Measurements from ENCODE around the gene PDSS2.

Gene PDSS2

GRCh38 chr6:107161521-107161920 lies 297.8 kb downstream of the PDSS2 start:
- no peaks in the 10 kb centered on the region for H3K36me3 ChIP-seq (ENCODE audit: control insufficient read depth in 4 of 4, insufficient read depth in 4 of 4, low read length in 3 of 4)
- no peaks in the 10 kb centered on the region for H3K27me3 ChIP-seq (replicated peaks in 2 of 5; ENCODE audit: control insufficient read depth in 4 of 5, insufficient read depth in 5 of 5, low read length in 4 of 5)
- 100% methylated on average over 2 of the region's 3 CpGs for WGBS (ENCODE audit: insufficient coverage)
- H3K9me3 ChIP-seq (ENCODE audit: control extremely low read depth in 1 of 5, control insufficient read depth in 4 of 5, insufficient read depth in 2 of 5, low read depth in 1 of 5, low read length in 4 of 5), result no peaks in the 10 kb centered on the region
- no peaks in the 10 kb centered on the region for H3K4me1 ChIP-seq (ENCODE audit: control extremely low read depth in 1 of 4, control insufficient read depth in 4 of 4, insufficient read depth in 4 of 4, low read length in 3 of 4)
- POLR2A ChIA-PET, result no interaction called here
- H3K4me3 ChIP-seq (ENCODE audit: control insufficient read depth in 1 of 7, extremely low read depth in 1 of 7, insufficient read depth in 4 of 7, low read depth in 2 of 7, low read length in 6 of 7), result no peak overlapping the region
- no peak overlapping the region for H3K27ac ChIP-seq (ENCODE audit: insufficient read depth in 1 of 2, low read depth in 1 of 2, low read length in 2 of 2, poor library complexity in 1 of 2, severe bottlenecking in 2 of 2)
- no peak for DNase-seq
- CTCF ChIA-PET, result no interaction called here

GRCh38 chr6:107156617-107157016 lies 302.7 kb downstream of the PDSS2 start:
- H3K9me3 ChIP-seq (ENCODE audit: control extremely low read depth in 1 of 5, control insufficient read depth in 4 of 5, insufficient read depth in 2 of 5, low read depth in 1 of 5, low read length in 4 of 5), result no peaks in the 10 kb centered on the region
- H3K27ac ChIP-seq (ENCODE audit: insufficient read depth in 1 of 2, low read depth in 1 of 2, low read length in 2 of 2, poor library complexity in 1 of 2, severe bottlenecking in 2 of 2), result no peak overlapping the region
- 90% methylated on average over 2 of the region's 2 CpGs for WGBS (ENCODE audit: insufficient coverage)
- no peaks in the 10 kb centered on the region for H3K27me3 ChIP-seq (replicated peaks in 2 of 5; ENCODE audit: control insufficient read depth in 4 of 5, insufficient read depth in 5 of 5, low read length in 4 of 5)
- no peaks in the 10 kb centered on the region for H3K4me1 ChIP-seq (ENCODE audit: control extremely low read depth in 1 of 4, control insufficient read depth in 4 of 4, insufficient read depth in 4 of 4, low read length in 3 of 4)
- CTCF ChIA-PET, result interaction anchor here (1.1 kb wide), 1 partner anchor 9 kb away, joined by 3 read pairs; no protein-coding TSS in a partner anchor
- no peaks in the 10 kb centered on the region for H3K36me3 ChIP-seq (ENCODE audit: control insufficient read depth in 4 of 4, insufficient read depth in 4 of 4, low read length in 3 of 4)
- H3K4me3 ChIP-seq (ENCODE audit: control insufficient read depth in 1 of 7, extremely low read depth in 1 of 7, insufficient read depth in 4 of 7, low read depth in 2 of 7, low read length in 6 of 7), result no peak overlapping the region
- no peak for DNase-seq
- POLR2A ChIA-PET, result no interaction called here

- Histone ChIP-seq H3K4me1 (ENCODE audit: control extremely low read depth in 1 of 4, control insufficient read depth in 4 of 4, insufficient read depth in 4 of 4, low read length in 3 of 4) (no peaks in the 10 kb centered on the region), H3K4me3 (ENCODE audit: control insufficient read depth in 1 of 7, extremely low read depth in 1 of 7, insufficient read depth in 4 of 7, low read depth in 2 of 7, low read length in 6 of 7) (no peak overlapping the region), H3K36me3 (ENCODE audit: control insufficient read depth in 4 of 4, insufficient read depth in 4 of 4, low read length in 3 of 4) (no peaks in the 10 kb centered on the region), H3K9me3 (ENCODE audit: control extremely low read depth in 1 of 5, control insufficient read depth in 4 of 5, insufficient read depth in 2 of 5, low read depth in 1 of 5, low read length in 4 of 5) (no peaks in the 10 kb centered on the region), H3K27me3 (replicated peaks in 2 of 5; ENCODE audit: control insufficient read depth in 4 of 5, insufficient read depth in 5 of 5, low read length in 4 of 5) (no peaks in the 10 kb centered on the region), H3K27ac (ENCODE audit: insufficient read depth in 1 of 2, low read depth in 1 of 2, low read length in 2 of 2, poor library complexity in 1 of 2, severe bottlenecking in 2 of 2) (no peak overlapping the region)
- no peak for DNase-seq
- CTCF ChIA-PET, result interaction anchor here (0.6 to 0.7 kb wide), 2 partner anchors 13 to 56 kb away, joined by 3 to 5 read pairs; no protein-coding TSS in a partner anchor
- POLR2A ChIA-PET, result no interaction called here
- no CpG with 5 or more reads among the region's 2 CpGs for whole genome bisulfite sequencing (ENCODE audit: insufficient coverage)
Observed at GRCh38 chr6:107154801-107155160, 304.6 kb downstream of the PDSS2 start.

GRCh38 chr6:107154131-107154800 lies 305.1 kb downstream of the PDSS2 start:
- no peaks in the 10 kb centered on the region for H3K36me3 ChIP-seq (ENCODE audit: control insufficient read depth in 4 of 4, insufficient read depth in 4 of 4, low read length in 3 of 4)
- no peak overlapping the region for H3K27ac ChIP-seq (ENCODE audit: insufficient read depth in 1 of 2, low read depth in 1 of 2, low read length in 2 of 2, poor library complexity in 1 of 2, severe bottlenecking in 2 of 2)
- ChIA-PET CTCF (interaction anchor here (0.6 kb wide), 1 partner anchor 57 kb away, joined by 5 read pairs; no protein-coding TSS in a partner anchor), POLR2A (no interaction called here)
- no peak overlapping the region for H3K4me3 ChIP-seq (ENCODE audit: control insufficient read depth in 1 of 7, extremely low read depth in 1 of 7, insufficient read depth in 4 of 7, low read depth in 2 of 7, low read length in 6 of 7)
- no peaks in the 10 kb centered on the region for H3K9me3 ChIP-seq (ENCODE audit: control extremely low read depth in 1 of 5, control insufficient read depth in 4 of 5, insufficient read depth in 2 of 5, low read depth in 1 of 5, low read length in 4 of 5)
- WGBS (ENCODE audit: insufficient coverage), result 98% methylated on average over 6 of the region's 12 CpGs
- H3K27me3 ChIP-seq (replicated peaks in 2 of 5; ENCODE audit: control insufficient read depth in 4 of 5, insufficient read depth in 5 of 5, low read length in 4 of 5), result no peaks in the 10 kb centered on the region
- DNase-seq, result no peak
- H3K4me1 ChIP-seq (ENCODE audit: control extremely low read depth in 1 of 4, control insufficient read depth in 4 of 4, insufficient read depth in 4 of 4, low read length in 3 of 4), result no peaks in the 10 kb centered on the region

GRCh38 chr6:107152638-107153430 lies 306.5 kb downstream of the PDSS2 start:
- Histone ChIP-seq H3K4me3 (ENCODE audit: control insufficient read depth in 1 of 7, extremely low read depth in 1 of 7, insufficient read depth in 4 of 7, low read depth in 2 of 7, low read length in 6 of 7) (no peak overlapping the region), H3K36me3 (ENCODE audit: control insufficient read depth in 4 of 4, insufficient read depth in 4 of 4, low read length in 3 of 4) (no peaks in the 10 kb centered on the region), H3K9me3 (ENCODE audit: control extremely low read depth in 1 of 5, control insufficient read depth in 4 of 5, insufficient read depth in 2 of 5, low read depth in 1 of 5, low read length in 4 of 5) (no peaks in the 10 kb centered on the region), H3K27ac (ENCODE audit: insufficient read depth in 1 of 2, low read depth in 1 of 2, low read length in 2 of 2, poor library complexity in 1 of 2, severe bottlenecking in 2 of 2) (no peak overlapping the region), H3K27me3 (replicated peaks in 2 of 5; ENCODE audit: control insufficient read depth in 4 of 5, insufficient read depth in 5 of 5, low read length in 4 of 5) (no peaks in the 10 kb centered on the region), H3K4me1 (ENCODE audit: control extremely low read depth in 1 of 4, control insufficient read depth in 4 of 4, insufficient read depth in 4 of 4, low read length in 3 of 4) (no peaks in the 10 kb centered on the region)
- 93% methylated on average over 4 of the region's 8 CpGs for WGBS (ENCODE audit: insufficient coverage)
- ChIA-PET CTCF (no interaction called here), POLR2A (no interaction called here)
- DNase-seq, result no peak

GRCh38 chr6:107144666-107145065 lies 314.7 kb downstream of the PDSS2 start:
- ChIA-PET CTCF (no interaction called here), POLR2A (no interaction called here)
- Histone ChIP-seq H3K27me3 (replicated peaks in 2 of 5; ENCODE audit: control insufficient read depth in 4 of 5, insufficient read depth in 5 of 5, low read length in 4 of 5) (no peaks in the 10 kb centered on the region), H3K36me3 (ENCODE audit: control insufficient read depth in 4 of 4, insufficient read depth in 4 of 4, low read length in 3 of 4) (no peaks in the 10 kb centered on the region), H3K4me1 (ENCODE audit: control extremely low read depth in 1 of 4, control insufficient read depth in 4 of 4, insufficient read depth in 4 of 4, low read length in 3 of 4) (no peaks in the 10 kb centered on the region), H3K4me3 (ENCODE audit: control insufficient read depth in 1 of 7, extremely low read depth in 1 of 7, insufficient read depth in 4 of 7, low read depth in 2 of 7, low read length in 6 of 7) (no peak overlapping the region), H3K9me3 (ENCODE audit: control extremely low read depth in 1 of 5, control insufficient read depth in 4 of 5, insufficient read depth in 2 of 5, low read depth in 1 of 5, low read length in 4 of 5) (no peaks in the 10 kb centered on the region), H3K27ac (ENCODE audit: insufficient read depth in 1 of 2, low read depth in 1 of 2, low read length in 2 of 2, poor library complexity in 1 of 2, severe bottlenecking in 2 of 2) (no peak overlapping the region)
- WGBS (ENCODE audit: insufficient coverage), result 100% methylated on average over 2 of the region's 4 CpGs
- DNase-seq, result no peak

- no peak for DNase-seq
- no peaks in the 10 kb centered on the region for H3K36me3 ChIP-seq (ENCODE audit: control insufficient read depth in 4 of 4, insufficient read depth in 4 of 4, low read length in 3 of 4)
- ChIA-PET POLR2A (no interaction called here), CTCF (no interaction called here)
- no peak overlapping the region for H3K27ac ChIP-seq (ENCODE audit: insufficient read depth in 1 of 2, low read depth in 1 of 2, low read length in 2 of 2, poor library complexity in 1 of 2, severe bottlenecking in 2 of 2)
- no peaks in the 10 kb centered on the region for H3K9me3 ChIP-seq (ENCODE audit: control extremely low read depth in 1 of 5, control insufficient read depth in 4 of 5, insufficient read depth in 2 of 5, low read depth in 1 of 5, low read length in 4 of 5)
- H3K27me3 ChIP-seq (replicated peaks in 2 of 5; ENCODE audit: control insufficient read depth in 4 of 5, insufficient read depth in 5 of 5, low read length in 4 of 5), result no peaks in the 10 kb centered on the region
- no peak overlapping the region for H3K4me3 ChIP-seq (ENCODE audit: control insufficient read depth in 1 of 7, extremely low read depth in 1 of 7, insufficient read depth in 4 of 7, low read depth in 2 of 7, low read length in 6 of 7)
- no peaks in the 10 kb centered on the region for H3K4me1 ChIP-seq (ENCODE audit: control extremely low read depth in 1 of 4, control insufficient read depth in 4 of 4, insufficient read depth in 4 of 4, low read length in 3 of 4)
Observed at GRCh38 chr6:107144014-107144413, 315.4 kb downstream of the PDSS2 start.

Measured in common myeloid progenitor, CD34-positive (primary cell).